ENCODE data around the gene ADARB2.

DNA sequence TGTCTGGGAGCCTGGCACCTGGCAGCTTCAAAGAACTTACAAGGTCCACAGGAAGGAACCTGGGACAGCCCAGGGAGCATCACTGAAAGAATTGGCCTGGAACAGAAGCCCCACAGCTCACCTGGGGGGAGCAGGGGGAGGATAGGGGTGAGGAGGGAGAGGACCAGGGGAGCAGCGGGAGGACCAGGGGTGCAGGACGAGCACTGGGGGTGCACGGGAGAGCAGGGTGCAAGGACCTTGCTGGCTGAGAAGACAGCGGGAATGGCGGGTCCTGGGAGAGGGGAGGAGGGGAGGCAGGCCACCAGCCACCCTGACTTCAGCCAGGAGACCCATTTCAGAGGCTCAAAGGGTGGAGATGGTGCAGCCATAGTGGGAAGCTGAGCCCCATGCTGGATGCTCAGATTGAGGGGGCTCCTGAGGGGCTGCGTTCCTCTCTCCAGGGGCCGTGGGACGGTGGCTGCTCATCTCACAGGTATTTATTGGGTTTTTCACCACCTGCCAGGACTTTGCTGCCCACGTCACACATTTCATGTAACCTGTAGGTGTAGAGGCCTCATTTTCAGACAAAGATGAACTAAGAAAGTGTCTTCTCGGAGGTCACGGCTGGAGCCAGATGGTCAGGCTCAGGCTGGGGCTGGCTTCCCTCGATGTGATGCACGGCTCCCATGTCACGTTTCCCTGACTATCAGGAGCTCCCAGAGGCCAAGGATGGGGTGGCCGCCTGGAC is 571.1 kb downstream of the ADARB2 start:
- TF ChIP-seq, protein P1, sequence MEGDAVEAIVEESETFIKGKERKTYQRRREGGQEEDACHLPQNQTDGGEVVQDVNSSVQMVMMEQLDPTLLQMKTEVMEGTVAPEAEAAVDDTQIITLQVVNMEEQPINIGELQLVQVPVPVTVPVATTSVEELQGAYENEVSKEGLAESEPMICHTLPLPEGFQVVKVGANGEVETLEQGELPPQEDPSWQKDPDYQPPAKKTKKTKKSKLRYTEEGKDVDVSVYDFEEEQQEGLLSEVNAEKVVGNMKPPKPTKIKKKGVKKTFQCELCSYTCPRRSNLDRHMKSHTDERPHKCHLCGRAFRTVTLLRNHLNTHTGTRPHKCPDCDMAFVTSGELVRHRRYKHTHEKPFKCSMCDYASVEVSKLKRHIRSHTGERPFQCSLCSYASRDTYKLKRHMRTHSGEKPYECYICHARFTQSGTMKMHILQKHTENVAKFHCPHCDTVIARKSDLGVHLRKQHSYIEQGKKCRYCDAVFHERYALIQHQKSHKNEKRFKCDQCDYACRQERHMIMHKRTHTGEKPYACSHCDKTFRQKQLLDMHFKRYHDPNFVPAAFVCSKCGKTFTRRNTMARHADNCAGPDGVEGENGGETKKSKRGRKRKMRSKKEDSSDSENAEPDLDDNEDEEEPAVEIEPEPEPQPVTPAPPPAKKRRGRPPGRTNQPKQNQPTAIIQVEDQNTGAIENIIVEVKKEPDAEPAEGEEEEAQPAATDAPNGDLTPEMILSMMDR (IDR thresholded peaks at IDR 0.05), result no peak
- no peak for TF ChIP-seq FOXM1 (IDR thresholded peaks at IDR 0.05; ENCODE audit: low read depth)
- TF ChIP-seq, protein P2, sequence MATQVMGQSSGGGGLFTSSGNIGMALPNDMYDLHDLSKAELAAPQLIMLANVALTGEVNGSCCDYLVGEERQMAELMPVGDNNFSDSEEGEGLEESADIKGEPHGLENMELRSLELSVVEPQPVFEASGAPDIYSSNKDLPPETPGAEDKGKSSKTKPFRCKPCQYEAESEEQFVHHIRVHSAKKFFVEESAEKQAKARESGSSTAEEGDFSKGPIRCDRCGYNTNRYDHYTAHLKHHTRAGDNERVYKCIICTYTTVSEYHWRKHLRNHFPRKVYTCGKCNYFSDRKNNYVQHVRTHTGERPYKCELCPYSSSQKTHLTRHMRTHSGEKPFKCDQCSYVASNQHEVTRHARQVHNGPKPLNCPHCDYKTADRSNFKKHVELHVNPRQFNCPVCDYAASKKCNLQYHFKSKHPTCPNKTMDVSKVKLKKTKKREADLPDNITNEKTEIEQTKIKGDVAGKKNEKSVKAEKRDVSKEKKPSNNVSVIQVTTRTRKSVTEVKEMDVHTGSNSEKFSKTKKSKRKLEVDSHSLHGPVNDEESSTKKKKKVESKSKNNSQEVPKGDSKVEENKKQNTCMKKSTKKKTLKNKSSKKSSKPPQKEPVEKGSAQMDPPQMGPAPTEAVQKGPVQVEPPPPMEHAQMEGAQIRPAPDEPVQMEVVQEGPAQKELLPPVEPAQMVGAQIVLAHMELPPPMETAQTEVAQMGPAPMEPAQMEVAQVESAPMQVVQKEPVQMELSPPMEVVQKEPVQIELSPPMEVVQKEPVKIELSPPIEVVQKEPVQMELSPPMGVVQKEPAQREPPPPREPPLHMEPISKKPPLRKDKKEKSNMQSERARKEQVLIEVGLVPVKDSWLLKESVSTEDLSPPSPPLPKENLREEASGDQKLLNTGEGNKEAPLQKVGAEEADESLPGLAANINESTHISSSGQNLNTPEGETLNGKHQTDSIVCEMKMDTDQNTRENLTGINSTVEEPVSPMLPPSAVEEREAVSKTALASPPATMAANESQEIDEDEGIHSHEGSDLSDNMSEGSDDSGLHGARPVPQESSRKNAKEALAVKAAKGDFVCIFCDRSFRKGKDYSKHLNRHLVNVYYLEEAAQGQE (IDR thresholded peaks at IDR 0.05; ENCODE audit: low read depth, low read length), result no peak
